IMR-90 (cell line): ENCODE measurements around the gene LRIG1. TPM values are rescaled to one million over a fixed set of nuclear protein-coding genes. Genes with fewer than 3 reads are reported as not detected.

Experiments used
- ATAC-seq: fragments of 200-7000 bp; cut with Tn5 transposase; 2 replicates; pipeline ENCODE4 v1.9.1; 2020; ENCODE audit warnings: low read depth, mild to moderate bottlenecking, moderate library complexity
- BruUV-seq: library from RNA; stranded (reverse); fragments of 400-500 nt; replicated peaks from 2 replicates; lab custom pipeline; 2021; lab: Mats Ljungman, UMichigan
- CTCF ChIA-PET: fragments of 300-600 bp; formaldehyde crosslinking; extraction: SDS; loops from one replicate; lab custom pipeline; 2021; ENCODE audit warnings: antibody characterized with exemption; lab: Yijun Ruan, JAX
- POLR2A ChIA-PET: fragments of 300-600 bp; sonication (Branson Sonifier 250); formaldehyde crosslinking; loops from one replicate; lab custom pipeline; 2022; ENCODE audit warnings: antibody characterized with exemption; ENCODE audit not compliant: unreplicated experiment; lab: Charles Lee
- DNase-seq: peaks from one replicate; pipeline ENCODE4 v3.0.0; 2013
- H2AFZ ChIP-seq: replicated peaks from 2 replicates; pipeline ENCODE3; 2013; ENCODE audit warnings: low read length, mild to moderate bottlenecking; ENCODE audit not compliant: poor library complexity
- H2AK5ac ChIP-seq: 2 replicates; pipeline ENCODE4 v1.6.1; 2013; ENCODE audit warnings: low read depth, low read length, inconsistent platforms
- H2AK9ac ChIP-seq: replicated peaks from 2 replicates; pipeline ENCODE3; 2013; ENCODE audit warnings: mild to moderate bottlenecking, low read depth, low read length, moderate library complexity; ENCODE audit not compliant: poor library complexity
- H2BK120ac ChIP-seq: 2 replicates; pipeline ENCODE4 v1.6.1; 2013; ENCODE audit warnings: low read depth, low read length, inconsistent platforms
- H2BK15ac ChIP-seq: 3 replicates; pipeline ENCODE4 v1.6.1; 2013; ENCODE audit warnings: low read depth, low read length, inconsistent platforms
- H2BK20ac ChIP-seq: 2 replicates; pipeline ENCODE4 v1.6.1; 2013; ENCODE audit warnings: low read depth, mild to moderate bottlenecking, inconsistent platforms, low read length, moderate library complexity
- H2BK5ac ChIP-seq: 2 replicates; pipeline ENCODE4 v1.6.1; 2013; ENCODE audit warnings: mild to moderate bottlenecking, low read depth, low read length, inconsistent platforms; ENCODE audit not compliant: poor library complexity, severe bottlenecking
- H3K14ac ChIP-seq: replicated peaks from 2 replicates; pipeline ENCODE4 v1.6.1; 2013; ENCODE audit warnings: low read depth, low read length, inconsistent platforms
- H3K18ac ChIP-seq: 2 replicates; pipeline ENCODE4 v1.6.1; 2013; ENCODE audit warnings: low read depth, low read length, control low read depth
- H3K23ac ChIP-seq: 2 replicates; pipeline ENCODE4 v1.6.1; 2013; ENCODE audit warnings: low read depth, low read length, inconsistent platforms
- H3K27ac ChIP-seq: 2 replicates; pipeline ENCODE4 v1.5.1; 2013; ENCODE audit warnings: mild to moderate bottlenecking, control low read depth, low read length; ENCODE audit not compliant: insufficient read depth
- H3K27me3 ChIP-seq: 2 replicates; pipeline ENCODE4 v1.6.1; 2013; ENCODE audit warnings: low read length; ENCODE audit not compliant: control insufficient read depth, insufficient read depth
- H3K36me3 ChIP-seq: 2 replicates; pipeline ENCODE4 v1.6.1; 2013; ENCODE audit warnings: low read length, mixed read lengths; ENCODE audit not compliant: control insufficient read depth, insufficient read depth
- H3K4ac ChIP-seq: 2 replicates; pipeline ENCODE4 v1.6.1; 2013; ENCODE audit warnings: low read depth, low read length, inconsistent platforms
- H3K4me1 ChIP-seq: 2 replicates; pipeline ENCODE4 v1.6.1; 2013; ENCODE audit warnings: low read length, mixed read lengths; ENCODE audit not compliant: control insufficient read depth, insufficient read depth
- H3K4me2 ChIP-seq: 2 replicates; pipeline ENCODE4 v1.6.1; 2013; ENCODE audit warnings: low read depth, mild to moderate bottlenecking, control low read depth, low read length, moderate library complexity
- H3K4me3 ChIP-seq: 2 replicates; pipeline ENCODE4 v1.5.1; 2013; ENCODE audit warnings: low read depth, mild to moderate bottlenecking, control low read depth, low read length, moderate library complexity; ENCODE audit not compliant: insufficient read depth
- H3K56ac ChIP-seq: 2 replicates; pipeline ENCODE4 v1.6.1; 2013; ENCODE audit warnings: low read length, inconsistent platforms; ENCODE audit not compliant: insufficient read depth; ENCODE audit errors: extremely low read depth
- H3K79me1 ChIP-seq, 2 experiments: 2 replicates each; pipeline ENCODE4 v1.6.1; 2013; ENCODE audit warnings: low read length in 2 of 2, inconsistent platforms in 1 of 2, low read depth in 1 of 2
- H3K9ac ChIP-seq: 2 replicates; pipeline ENCODE4 v1.6.1; 2013; ENCODE audit warnings: low read depth, low read length, control low read depth
- H3K9me1 ChIP-seq: 2 replicates; pipeline ENCODE4 v1.6.1; 2013; ENCODE audit warnings: low read length, inconsistent platforms; ENCODE audit not compliant: insufficient read depth
- H3K9me3 ChIP-seq: 2 replicates; pipeline ENCODE4 v1.6.1; 2013; ENCODE audit warnings: low read length; ENCODE audit not compliant: control insufficient read depth, insufficient read depth
- H4K20me1 ChIP-seq: 2 replicates; pipeline ENCODE4 v1.6.1; 2013; ENCODE audit warnings: low read length, inconsistent platforms; ENCODE audit not compliant: insufficient read depth
- H4K5ac ChIP-seq: 2 replicates; pipeline ENCODE4 v1.6.1; 2013; ENCODE audit warnings: mild to moderate bottlenecking, low read depth, low read length, control low read depth
- H4K8ac ChIP-seq, 2 experiments: 2 replicates each; pipeline ENCODE4 v1.6.1; 2013; ENCODE audit warnings: low read depth in 2 of 2, low read length in 2 of 2, control low read depth in 1 of 2, inconsistent platforms in 1 of 2
- H4K91ac ChIP-seq: 2 replicates; pipeline ENCODE4 v1.6.1; 2013; ENCODE audit warnings: low read depth, low read length, inconsistent platforms; ENCODE audit not compliant: insufficient read depth
- BHLHE40 ChIP-seq: fragments of 150-350 bp; IDR thresholded peaks from 2 replicates; pipeline ENCODE4 v1.6.1; 2016; ENCODE audit warnings: mild to moderate bottlenecking, low read depth, low read length
- CEBPB ChIP-seq: IDR thresholded peaks from 2 replicates; pipeline ENCODE4 v1.6.1; 2012; ENCODE audit warnings: low read depth, low read length, improper control_type of control experiment
- MXI1 ChIP-seq: IDR thresholded peaks from 2 replicates; pipeline ENCODE4 v1.6.1; 2012; ENCODE audit warnings: low read depth, mild to moderate bottlenecking, low read length, moderate library complexity, borderline replicate concordance
- POLR2A ChIP-seq: IDR thresholded peaks from 2 replicates; pipeline ENCODE4 v1.6.1; 2012; ENCODE audit warnings: mild to moderate bottlenecking, low read depth, low read length
- RAD21 ChIP-seq: IDR thresholded peaks from 2 replicates; pipeline ENCODE4 v1.6.1; 2012; ENCODE audit warnings: low read length, improper control_type of control experiment
- SMC3 ChIP-seq: fragments of 150-350 bp; IDR thresholded peaks from 2 replicates; pipeline ENCODE4 v1.6.1; 2016; ENCODE audit warnings: low read depth, mild to moderate bottlenecking, antibody characterized with exemption, low read length, moderate library complexity
- WGBS, 2 experiments: methylation state at CpG; one replicate each; pipeline versions ENCODE4 v1.1.5 to v1.1.7; 2013; ENCODE audit warnings: missing lambda C conversion rate in 2 of 2; ENCODE audit not compliant: insufficient read length in 1 of 2; ENCODE audit errors: extremely low coverage in 2 of 2; 5-methylcytosine and 5-hydroxymethylcytosine counted together
- dilution Hi-C: fragments of 300-500 bp; cut with HindIII; formaldehyde crosslinking; loops from one replicate; pipeline ENCODE4 v1.14.3; 2018; ENCODE audit warnings: low sequenced_read_pairs; ENCODE audit not compliant: unreplicated experiment
- in situ Hi-C: fragments of 300-500 bp; cut with MboI; formaldehyde crosslinking; loops from 3 replicates; pipeline ENCODE4 v1.14.3; 2019; ENCODE audit warnings: low sequenced_read_pairs, inconsistent platforms, mixed read lengths
- intact Hi-C: fragments of 100-400 bp; cut with micrococcal nuclease; formaldehyde crosslinking; loops from 2 replicates; pipeline ENCODE4 v1.10.0; 2022
- polyA plus RNA-seq, 3 experiments: library from polyadenylated mRNA; depleted of rRNA; stranded (reverse); fragments of >200 nt; gene quantifications; 2 replicates each; pipeline ENCODE4 v1.2.3, GENCODE V29; 2012; ENCODE audit warnings: low replicate concordance in 1 of 3
- total RNA-seq: library from RNA; depleted of rRNA; stranded (reverse); fragments of >200 nt; gene quantifications from 2 replicates; pipeline ENCODE4 v1.2.3, GENCODE V29; 2012

Gene LRIG1
- total and polyA plus RNA-seq, 2 of the 4 experiments (the other 2 are of a cell fraction), result 62.8 to 87.8 TPM

DNA sequence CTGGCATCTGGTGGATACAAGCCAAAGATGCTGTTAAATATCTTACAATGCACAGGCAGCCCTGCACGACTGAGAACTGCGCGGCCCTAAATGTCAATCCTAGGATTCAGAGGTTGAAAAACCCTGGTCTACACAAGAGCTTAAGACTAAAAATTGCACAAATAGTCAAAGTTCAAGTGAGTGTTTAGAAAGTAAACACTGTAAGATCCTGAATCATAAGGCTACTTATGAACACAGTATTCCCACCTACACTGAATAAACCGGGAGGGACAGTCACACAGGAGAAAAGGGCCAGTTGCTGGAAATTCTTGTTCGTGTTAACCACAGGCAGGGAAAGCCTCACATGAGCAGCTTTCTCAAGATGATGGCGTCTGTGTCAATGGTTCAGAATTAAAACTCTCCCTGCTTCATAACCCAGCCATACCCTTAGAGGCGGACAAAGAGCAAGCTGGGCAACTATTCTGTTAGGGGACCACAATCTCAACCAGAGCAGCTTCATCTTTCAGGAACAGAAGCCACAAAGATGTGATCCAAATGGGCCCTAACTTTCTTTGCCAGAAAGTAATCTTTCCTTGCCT, 37.7 kb downstream of the LRIG1 start:
- Histone ChIP-seq H3K79me1 (peaks cover 38 to 57% of the 10 kb centered on the region in 2 experiments), H4K20me1 (peaks cover 10% of the 10 kb centered on the region; the same call in 1 of the 2 replicates), H3K4me1 (peaks cover 10% of the 10 kb centered on the region), H3K4me2 (no peak overlapping the region), H3K23ac (no peak overlapping the region), H3K4ac (no peak overlapping the region), H3K18ac (no peak overlapping the region), H3K9ac (no peak overlapping the region), H3K9me3 (no peaks in the 10 kb centered on the region), H3K27me3 (no peaks in the 10 kb centered on the region), H3K9me1 (peaks cover 2% of the 10 kb centered on the region), H2BK5ac (no peak overlapping the region), H2BK120ac (no peak overlapping the region), H2BK15ac (peak overlapping the region; percentile 4; the same call in 1 of the 3 replicates), H2AFZ (no peak overlapping the region), H2AK9ac (no peak overlapping the region), H2AK5ac (no peak overlapping the region), H2BK20ac (no peak overlapping the region), H3K14ac (no peak overlapping the region), H4K8ac (0 out of 4 replicates have a peak overlapping the region, but pooled peaks of 1 of the 2 experiments have one; percentile 44), H3K27ac (no peak overlapping the region), H4K5ac (no peak overlapping the region), H3K56ac (no peak overlapping the region), H3K4me3 (no peak overlapping the region), H3K36me3 (peaks cover 16% of the 10 kb centered on the region), H4K91ac (no peak overlapping the region)
- ATAC-seq, result peak; percentile 75
- in situ Hi-C loops, result no loop called here
- WGBS, 2 experiments, result 76% methylated on average over 5 of the region's 7 CpGs; no CpG with 5 or more reads in 1 of the 2 experiments
- peak; percentile 66 for DNase-seq
- TF ChIP-seq RAD21 (no peak), MXI1 (no peak), BHLHE40 (peak; percentile 35; the same call in 1 of the 2 replicates), POLR2A (no peak), SMC3 (no peak), CEBPB (0 out of 2 replicates have a peak, but pooled peaks have one; percentile 4)
- dilution Hi-C loops, result no loop called here
- ChIA-PET CTCF (interaction anchor here (0.6 to 0.9 kb wide), 3 partner anchors 10 to 133 kb away, joined by 3 read pairs; no protein-coding TSS in a partner anchor), POLR2A (no interaction called here)
- intact Hi-C loops, result no loop called here
- BruUV-seq, result no TSS peak
